Measurements from ENCODE around the gene TMEM207. TPM values are rescaled to one million over a fixed set of nuclear protein-coding genes. Genes with fewer than 3 reads are reported as not detected.
A peak's percentile ranks its signal among the peaks of the same experiment; 100 is the strongest.

Gene TMEM207
- total RNA-seq, 1 experiment from 2014 or later, result not detected

DNA sequence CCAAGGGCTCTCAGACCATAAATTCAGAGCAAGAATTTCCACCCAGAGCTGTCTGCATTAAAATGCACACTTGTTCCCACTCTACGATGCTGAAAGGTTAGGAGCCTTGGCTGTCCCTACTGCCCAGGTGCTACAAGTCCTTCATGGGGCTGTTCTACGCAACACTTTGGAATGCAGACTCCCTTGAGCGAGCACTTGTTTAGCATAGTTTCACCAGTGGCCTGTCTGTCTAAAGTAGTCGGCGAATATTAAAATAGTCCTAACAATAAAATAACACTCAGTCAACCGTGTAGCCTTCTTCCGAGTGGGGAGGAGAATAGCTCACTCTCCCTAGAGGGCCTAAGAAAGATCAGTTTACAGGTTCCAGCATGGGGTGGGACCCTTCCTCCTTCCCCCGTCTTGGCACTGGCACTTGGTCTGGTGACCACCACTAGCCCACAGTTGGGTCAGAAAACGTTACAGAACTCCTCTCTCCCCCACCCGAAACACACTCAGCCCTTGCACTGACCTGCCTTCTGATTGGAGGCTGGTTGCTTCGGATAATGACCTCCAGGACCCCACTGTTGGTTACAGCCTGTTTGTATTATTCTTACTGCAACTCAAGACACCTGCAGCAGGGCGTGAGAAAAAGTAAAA is 62.0 kb downstream of the TMEM207 start, which contains the start of gene CLDN16:
Gene CLDN16 (plus strand): TSS at position 586 of the 636 bp plus-strand sequence. CDS start 167 bp downstream, outside the sequence.
- Histone ChIP-seq H4K5ac (ENCODE audit: insufficient read length, low read depth, low read length) (no peak within 1 kb of the TSS), H3K27me3 (ENCODE audit: insufficient read depth, low read length) (no peaks in the 10 kb centered on the region), H3K4me1 (ENCODE audit: insufficient read depth, low read length) (no peaks in the 10 kb centered on the region), H3K4ac (ENCODE audit: low read depth, low read length) (no peak within 1 kb of the TSS), H3K14ac (ENCODE audit: insufficient read depth, low read length) (no peak within 1 kb of the TSS), H3K4me2 (ENCODE audit: insufficient read depth, insufficient read length, low read length) (no peak within 1 kb of the TSS), H3K9me3 (ENCODE audit: control insufficient read depth, low read depth, low read length) (no peaks in the 10 kb centered on the region), H3T11ph (ENCODE audit: low read length) (no peak within 1 kb of the TSS), H2BK15ac (ENCODE audit: low read depth, low read length) (no peak within 1 kb of the TSS), H2AK5ac (ENCODE audit: insufficient read length, low read length) (no peak within 1 kb of the TSS), H2BK12ac (ENCODE audit: insufficient read length, low read depth, low read length) (no peak within 1 kb of the TSS), H3K27ac (ENCODE audit: insufficient read length, low read depth, low read length) (no peak within 1 kb of the TSS), H2BK20ac (ENCODE audit: low read depth, low read length, poor library complexity, severe bottlenecking) (no peak within 1 kb of the TSS), H4K91ac (ENCODE audit: insufficient read length, low read depth, low read length) (no peak within 1 kb of the TSS), H3K18ac (ENCODE audit: insufficient read length, low read depth, low read length) (no peak within 1 kb of the TSS), H2BK120ac (ENCODE audit: low read depth, low read length, poor library complexity, severe bottlenecking) (no peak within 1 kb of the TSS), H3K79me2 (ENCODE audit: insufficient read depth, low read length) (no peaks in the 10 kb centered on the region), H3K79me1 (ENCODE audit: insufficient read depth, low read depth, low read length, poor library complexity, severe bottlenecking) (no peaks in the 10 kb centered on the region), H3K23ac (ENCODE audit: insufficient read length, low read depth, low read length) (no peak within 1 kb of the TSS), H3K9ac (ENCODE audit: extremely low read depth, insufficient read length, low read length) (no peak within 1 kb of the TSS), H4K20me1 (ENCODE audit: control insufficient read depth, insufficient read depth, insufficient read length) (no peaks in the 10 kb centered on the region), H2BK5ac (ENCODE audit: insufficient read length, low read length) (no peak within 1 kb of the TSS), H3K23me2 (ENCODE audit: insufficient read length, low read depth, low read length, poor library complexity, severe bottlenecking) (no peaks in the 10 kb centered on the region), H2AFZ (ENCODE audit: low read length) (no peak within 1 kb of the TSS), H3K56ac (ENCODE audit: insufficient read length, low read depth, low read length) (peak within 1 kb of the TSS; percentile 62), H4K8ac (replicated peaks; ENCODE audit: insufficient read length, low read depth, low read length) (peak within 1 kb of the TSS; percentile 55)
- DNase-seq, result no peak
- TF ChIP-seq, protein P1, sequence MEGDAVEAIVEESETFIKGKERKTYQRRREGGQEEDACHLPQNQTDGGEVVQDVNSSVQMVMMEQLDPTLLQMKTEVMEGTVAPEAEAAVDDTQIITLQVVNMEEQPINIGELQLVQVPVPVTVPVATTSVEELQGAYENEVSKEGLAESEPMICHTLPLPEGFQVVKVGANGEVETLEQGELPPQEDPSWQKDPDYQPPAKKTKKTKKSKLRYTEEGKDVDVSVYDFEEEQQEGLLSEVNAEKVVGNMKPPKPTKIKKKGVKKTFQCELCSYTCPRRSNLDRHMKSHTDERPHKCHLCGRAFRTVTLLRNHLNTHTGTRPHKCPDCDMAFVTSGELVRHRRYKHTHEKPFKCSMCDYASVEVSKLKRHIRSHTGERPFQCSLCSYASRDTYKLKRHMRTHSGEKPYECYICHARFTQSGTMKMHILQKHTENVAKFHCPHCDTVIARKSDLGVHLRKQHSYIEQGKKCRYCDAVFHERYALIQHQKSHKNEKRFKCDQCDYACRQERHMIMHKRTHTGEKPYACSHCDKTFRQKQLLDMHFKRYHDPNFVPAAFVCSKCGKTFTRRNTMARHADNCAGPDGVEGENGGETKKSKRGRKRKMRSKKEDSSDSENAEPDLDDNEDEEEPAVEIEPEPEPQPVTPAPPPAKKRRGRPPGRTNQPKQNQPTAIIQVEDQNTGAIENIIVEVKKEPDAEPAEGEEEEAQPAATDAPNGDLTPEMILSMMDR (conservative IDR thresholded peaks at IDR 0.05), result no peak
- Mint-ChIP-seq H3K4me3 (no peak within 1 kb of the TSS), H3K4me1 (no peaks in the 10 kb centered on the region), H3K36me3 (ENCODE audit: insufficient read depth in 1 of 3, low read depth in 3 of 3) (no peaks in the 10 kb centered on the region), H3K27ac (no peak within 1 kb of the TSS), H3K27me3 (ENCODE audit: low read depth) (no peaks in the 10 kb centered on the region), H3K9me3 (no peaks in the 10 kb centered on the region)
- no CpG with 5 or more reads among the region's 12 CpGs for WGBS (ENCODE audit: extremely low coverage, insufficient read length, low lambda C conversion rate)
